ENCODE data around the gene ANO9. TPM values are rescaled to one million over a fixed set of nuclear protein-coding genes. Genes with fewer than 3 reads are reported as not detected.

The ANO9 gene
- total RNA-seq, 1 experiment from 2014 or later, result 9.4 TPM

DNA sequence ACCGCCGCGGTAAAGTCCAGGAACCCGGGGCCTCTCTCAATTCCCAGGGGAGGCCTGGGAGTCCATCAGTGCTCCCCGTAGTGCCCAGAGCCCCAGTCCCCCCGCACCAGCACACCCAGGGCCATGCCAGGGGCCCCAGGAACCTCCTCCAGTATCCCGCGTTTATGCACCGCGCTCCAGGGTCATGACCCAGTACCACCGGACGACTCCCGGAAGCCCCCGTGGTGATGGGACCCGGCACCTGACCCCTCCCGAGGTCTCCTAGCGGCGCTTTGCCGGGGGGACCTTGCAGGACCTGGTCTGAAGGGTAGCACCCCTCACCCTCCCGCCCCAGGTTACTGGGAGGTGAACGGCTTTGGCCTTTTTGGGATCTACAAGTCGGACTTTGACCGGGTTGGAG lies 61.3 kb downstream of the ANO9 start:
- Mint-ChIP-seq H3K36me3 (ENCODE audit: insufficient read depth, unreplicated experiment) (peaks cover 34% of the 10 kb centered on the region), H3K4me3 (ENCODE audit: unreplicated experiment) (no peak overlapping the region), H3K9me3 (ENCODE audit: unreplicated experiment) (no peaks in the 10 kb centered on the region), H3K4me1 (ENCODE audit: insufficient read depth, unreplicated experiment) (no peaks in the 10 kb centered on the region), H3K27me3 (ENCODE audit: insufficient read depth, unreplicated experiment) (no peaks in the 10 kb centered on the region), H3K27ac (ENCODE audit: low read depth, unreplicated experiment) (no peak overlapping the region)
- CTCF ChIA-PET, result interaction anchor here (0.7 to 0.8 kb wide), 2 partner anchors 10 to 16 kb away, joined by 3 read pairs; no protein-coding TSS in a partner anchor
- BruUV-seq (replicated peaks), result no TSS peak
- DNase-seq (ENCODE audit: unreplicated experiment), result no peak
- TF ChIP-seq, protein P1, sequence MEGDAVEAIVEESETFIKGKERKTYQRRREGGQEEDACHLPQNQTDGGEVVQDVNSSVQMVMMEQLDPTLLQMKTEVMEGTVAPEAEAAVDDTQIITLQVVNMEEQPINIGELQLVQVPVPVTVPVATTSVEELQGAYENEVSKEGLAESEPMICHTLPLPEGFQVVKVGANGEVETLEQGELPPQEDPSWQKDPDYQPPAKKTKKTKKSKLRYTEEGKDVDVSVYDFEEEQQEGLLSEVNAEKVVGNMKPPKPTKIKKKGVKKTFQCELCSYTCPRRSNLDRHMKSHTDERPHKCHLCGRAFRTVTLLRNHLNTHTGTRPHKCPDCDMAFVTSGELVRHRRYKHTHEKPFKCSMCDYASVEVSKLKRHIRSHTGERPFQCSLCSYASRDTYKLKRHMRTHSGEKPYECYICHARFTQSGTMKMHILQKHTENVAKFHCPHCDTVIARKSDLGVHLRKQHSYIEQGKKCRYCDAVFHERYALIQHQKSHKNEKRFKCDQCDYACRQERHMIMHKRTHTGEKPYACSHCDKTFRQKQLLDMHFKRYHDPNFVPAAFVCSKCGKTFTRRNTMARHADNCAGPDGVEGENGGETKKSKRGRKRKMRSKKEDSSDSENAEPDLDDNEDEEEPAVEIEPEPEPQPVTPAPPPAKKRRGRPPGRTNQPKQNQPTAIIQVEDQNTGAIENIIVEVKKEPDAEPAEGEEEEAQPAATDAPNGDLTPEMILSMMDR (IDR thresholded peaks at IDR 0.05; ENCODE audit: unreplicated experiment), result no peak
- intact Hi-C loops (cut with micrococcal nuclease), result no loop called here
- POLR2A ChIA-PET, result no interaction called here

DNA sequence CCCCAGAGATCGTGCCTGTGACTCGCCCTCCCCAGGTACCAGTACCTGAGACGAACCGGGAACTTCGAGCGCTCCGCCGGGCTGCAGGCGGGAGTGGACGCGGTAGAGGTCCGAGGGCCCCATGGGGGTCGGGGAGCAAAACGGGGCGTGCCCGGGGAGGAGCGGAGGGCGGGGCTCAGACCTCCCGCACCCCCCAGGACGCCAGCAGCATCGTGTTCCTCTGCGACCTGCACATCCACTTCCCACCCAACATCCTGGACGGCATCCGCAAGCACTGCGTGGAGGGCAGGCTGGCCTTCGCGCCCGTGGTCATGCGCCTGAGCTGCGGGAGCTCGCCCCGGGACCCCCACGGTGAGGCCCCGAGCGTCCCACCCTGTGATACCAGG lies 61.7 kb downstream of the ANO9 start:
- Mint-ChIP-seq H3K4me1 (ENCODE audit: insufficient read depth, unreplicated experiment) (no peaks in the 10 kb centered on the region), H3K4me3 (ENCODE audit: unreplicated experiment) (no peak overlapping the region), H3K36me3 (ENCODE audit: insufficient read depth, unreplicated experiment) (peaks cover 34% of the 10 kb centered on the region), H3K27ac (ENCODE audit: low read depth, unreplicated experiment) (no peak overlapping the region), H3K27me3 (ENCODE audit: insufficient read depth, unreplicated experiment) (no peaks in the 10 kb centered on the region), H3K9me3 (ENCODE audit: unreplicated experiment) (no peaks in the 10 kb centered on the region)
- CTCF ChIA-PET, result interaction anchor here (0.8 kb wide), 1 partner anchor 16 kb away, joined by 3 read pairs; no protein-coding TSS in a partner anchor
- TF ChIP-seq, protein P1 (IDR thresholded peaks at IDR 0.05; ENCODE audit: unreplicated experiment), result no peak
- POLR2A ChIA-PET, result interaction anchor here (0.9 kb wide), 1 partner anchor 13 kb away, joined by 3 read pairs; no protein-coding TSS in a partner anchor
- intact Hi-C loops (cut with micrococcal nuclease), result no loop called here
- no peak for DNase-seq (ENCODE audit: unreplicated experiment)
- BruUV-seq (replicated peaks), result no TSS peak

GRCh38 chr11:379205-380094 lies 62.4 kb downstream of the ANO9 start:
- Mint-ChIP-seq H3K36me3 (ENCODE audit: insufficient read depth, unreplicated experiment) (peaks cover 34% of the 10 kb centered on the region), H3K27ac (ENCODE audit: low read depth, unreplicated experiment) (no peak overlapping the region), H3K4me3 (ENCODE audit: unreplicated experiment) (no peak overlapping the region), H3K27me3 (ENCODE audit: insufficient read depth, unreplicated experiment) (no peaks in the 10 kb centered on the region), H3K9me3 (ENCODE audit: unreplicated experiment) (no peaks in the 10 kb centered on the region), H3K4me1 (ENCODE audit: insufficient read depth, unreplicated experiment) (no peaks in the 10 kb centered on the region)
- no TSS peak for BruUV-seq (replicated peaks)
- TF ChIP-seq, protein P1 (IDR thresholded peaks at IDR 0.05; ENCODE audit: unreplicated experiment), result no peak
- DNase-seq (ENCODE audit: unreplicated experiment), result no peak
- intact Hi-C loops (cut with micrococcal nuclease), result no loop called here
- CTCF ChIA-PET, result no interaction called here
- POLR2A ChIA-PET, result interaction anchor here (0.9 kb wide), 1 partner anchor 13 kb away, joined by 3 read pairs; no protein-coding TSS in a partner anchor

- Mint-ChIP-seq H3K4me1 (ENCODE audit: insufficient read depth, unreplicated experiment) (no peaks in the 10 kb centered on the region), H3K4me3 (ENCODE audit: unreplicated experiment) (no peak overlapping the region), H3K36me3 (ENCODE audit: insufficient read depth, unreplicated experiment) (peaks cover 40% of the 10 kb centered on the region), H3K27ac (ENCODE audit: low read depth, unreplicated experiment) (no peak overlapping the region), H3K9me3 (ENCODE audit: unreplicated experiment) (no peaks in the 10 kb centered on the region), H3K27me3 (ENCODE audit: insufficient read depth, unreplicated experiment) (no peaks in the 10 kb centered on the region)
- no TSS peak for BruUV-seq (replicated peaks)
- intact Hi-C loops (cut with micrococcal nuclease), result no loop called here
- POLR2A ChIA-PET, result no interaction called here
- TF ChIP-seq, protein P1 (IDR thresholded peaks at IDR 0.05; ENCODE audit: unreplicated experiment), result no peak
- CTCF ChIA-PET, result interaction anchor here (1.1 kb wide), 1 partner anchor 13 kb away, joined by 3 read pairs; no protein-coding TSS in a partner anchor
- DNase-seq (ENCODE audit: unreplicated experiment), result no peak
Measured at GRCh38 chr11:377883-378500, 63.8 kb downstream of the ANO9 start.

Data from MCF 10A (cell line).